HUES64 (cell line): ENCODE measurements around the gene SLK.
A peak's percentile ranks its signal among the peaks of the same experiment; 100 is the strongest.

ENCODE experiments used
- H3K27ac ChIP-seq: 2 replicates; pipeline ENCODE4 v1.7.0; 2013; ENCODE audit warnings: low read depth, low read length, inconsistent platforms
- H3K27me3 ChIP-seq: 2 replicates; pipeline ENCODE4 v1.6.1; 2013; ENCODE audit warnings: mild to moderate bottlenecking, low read length; ENCODE audit not compliant: insufficient read depth
- H3K36me3 ChIP-seq: 2 replicates; pipeline ENCODE4 v1.6.1; 2013; ENCODE audit warnings: mild to moderate bottlenecking, low read length; ENCODE audit not compliant: insufficient read depth
- H3K4me1 ChIP-seq: 2 replicates; pipeline ENCODE4 v1.6.1; 2013; ENCODE audit warnings: mild to moderate bottlenecking, low read length, moderate library complexity; ENCODE audit not compliant: insufficient read depth
- H3K4me3 ChIP-seq: 2 replicates; pipeline ENCODE4 v1.5.1; 2013; ENCODE audit warnings: mild to moderate bottlenecking, low read length, moderate library complexity
- H3K9ac ChIP-seq: 2 replicates; pipeline ENCODE4 v1.6.1; 2013; ENCODE audit warnings: mild to moderate bottlenecking, low read depth, low read length
- H3K9me3 ChIP-seq: 2 replicates; pipeline ENCODE4 v1.6.1; 2013; ENCODE audit warnings: low read depth, low read length; ENCODE audit not compliant: insufficient read depth
- WGBS: fragments of 150-250, 120-280 bp; methylation state at CpG from one replicate; pipeline ENCODE4 v1.1.7; 2013; ENCODE audit warnings: missing lambda C conversion rate; 5-methylcytosine and 5-hydroxymethylcytosine counted together

Gene SLK

DNA sequence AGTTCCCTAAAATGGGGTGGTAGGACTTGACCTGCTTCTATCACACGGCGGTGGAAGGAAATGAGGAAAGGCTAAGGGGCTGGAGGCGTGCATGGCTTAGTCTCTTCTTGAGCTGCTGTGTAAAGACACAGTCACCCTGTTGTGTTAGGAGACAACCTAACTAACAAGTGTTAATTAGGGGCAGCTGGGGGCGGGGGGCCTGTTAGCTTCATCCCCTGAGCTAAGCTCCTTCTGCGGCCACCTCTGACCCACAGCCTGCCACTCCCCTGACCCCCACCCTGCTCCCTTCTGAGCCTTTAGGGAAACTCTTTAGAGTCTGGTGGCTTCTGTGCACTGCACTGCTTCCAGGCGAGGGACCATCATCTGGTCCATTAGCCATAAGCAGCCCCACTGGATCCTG lies 90.8 kb downstream of the SLK start:
- 38% methylated on average over 6 of the region's 6 CpGs for WGBS
- Histone ChIP-seq H3K36me3 (no peaks in the 10 kb centered on the region), H3K27ac (no peak overlapping the region; the same call in 1 of the 2 replicates), H3K27me3 (no peaks in the 10 kb centered on the region), H3K9ac (0 out of 2 replicates have a peak overlapping the region, but pooled peaks have one; percentile 4), H3K9me3 (no peaks in the 10 kb centered on the region), H3K4me1 (peaks cover 25% of the 10 kb centered on the region), H3K4me3 (no peak overlapping the region)

DNA sequence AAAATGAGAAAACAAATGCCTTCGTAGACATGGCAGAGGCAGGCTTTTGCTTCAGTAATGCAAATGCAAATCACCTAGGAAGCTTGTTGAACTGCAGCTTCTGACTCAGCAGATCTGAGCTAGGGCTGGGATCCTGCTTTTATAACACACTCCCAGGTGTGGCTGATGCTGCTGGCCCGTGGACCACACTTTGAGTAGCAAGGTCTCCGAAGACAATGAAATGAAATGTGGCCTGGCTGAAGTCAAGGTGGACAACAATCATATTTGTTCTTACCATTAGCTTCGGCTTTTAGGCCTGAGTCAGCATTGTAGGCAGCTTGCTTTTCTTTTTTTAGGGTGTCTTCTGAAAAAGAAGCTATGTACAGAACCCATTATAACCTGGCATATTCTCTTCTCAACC lies 92.4 kb downstream of the SLK start:
- peak overlapping the region; percentile 50 for H3K27ac ChIP-seq
- H3K4me1 ChIP-seq = peaks cover 25% of the 10 kb centered on the region
- H3K27me3 ChIP-seq = no peaks in the 10 kb centered on the region
- no peaks in the 10 kb centered on the region for H3K9me3 ChIP-seq
- no peaks in the 10 kb centered on the region for H3K36me3 ChIP-seq
- WGBS = 45% methylated on average over 4 of the region's 4 CpGs
- 0 out of 2 replicates have a peak overlapping the region, but pooled peaks have one; percentile 1 for H3K9ac ChIP-seq
- H3K4me3 ChIP-seq = no peak overlapping the region

DNA sequence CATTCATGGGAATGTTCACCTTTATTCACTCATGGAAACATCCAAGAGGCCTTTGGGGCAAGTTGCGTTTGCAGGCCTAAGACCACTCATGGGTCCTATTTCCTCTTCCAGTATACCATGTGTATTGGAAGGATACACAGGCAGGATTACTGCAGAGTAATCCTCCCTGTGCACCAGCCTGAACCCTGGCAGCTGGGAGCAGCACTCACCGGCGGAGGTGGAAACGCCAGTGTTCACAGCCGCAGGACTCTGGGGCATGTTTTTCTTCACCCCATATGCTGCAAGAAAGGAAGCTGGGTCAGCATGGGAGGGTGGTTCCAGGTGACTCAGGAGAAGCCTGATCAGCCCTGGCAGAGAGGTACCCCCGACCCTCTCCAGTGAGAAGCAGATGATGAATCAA lies 94.3 kb downstream of the SLK start:
- peaks cover 32% of the 10 kb centered on the region for H3K4me1 ChIP-seq
- 93% methylated on average over 6 of the region's 6 CpGs for WGBS
- H3K27me3 ChIP-seq = no peaks in the 10 kb centered on the region
- no peak overlapping the region for H3K27ac ChIP-seq
- H3K9me3 ChIP-seq = no peaks in the 10 kb centered on the region
- H3K36me3 ChIP-seq = no peaks in the 10 kb centered on the region
- no peak overlapping the region for H3K4me3 ChIP-seq
- H3K9ac ChIP-seq = no peak overlapping the region

DNA sequence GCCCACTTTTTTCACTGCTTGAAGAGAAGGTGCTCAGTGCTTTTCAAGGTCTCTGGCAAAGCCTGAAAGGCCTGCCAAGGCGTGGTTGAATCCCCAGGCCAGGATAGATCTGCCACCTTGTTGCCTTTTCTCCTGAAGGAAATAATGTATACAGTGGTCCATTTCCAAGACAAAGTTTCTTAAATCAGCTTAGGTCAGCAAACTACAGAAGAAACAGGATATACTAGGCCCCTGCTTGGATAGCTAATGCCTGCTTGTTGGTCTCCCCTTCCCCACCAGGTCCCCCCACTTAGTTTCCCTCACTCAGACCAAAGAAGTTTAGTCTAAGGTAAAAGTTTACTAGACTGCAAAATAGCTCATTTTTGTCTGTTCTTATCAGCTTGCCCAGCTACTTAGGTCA lies 98.8 kb downstream of the SLK start:
- H3K36me3 ChIP-seq = no peaks in the 10 kb centered on the region
- WGBS = 96% methylated on average over 1 of the region's 1 CpG
- no peaks in the 10 kb centered on the region for H3K27me3 ChIP-seq

DNA sequence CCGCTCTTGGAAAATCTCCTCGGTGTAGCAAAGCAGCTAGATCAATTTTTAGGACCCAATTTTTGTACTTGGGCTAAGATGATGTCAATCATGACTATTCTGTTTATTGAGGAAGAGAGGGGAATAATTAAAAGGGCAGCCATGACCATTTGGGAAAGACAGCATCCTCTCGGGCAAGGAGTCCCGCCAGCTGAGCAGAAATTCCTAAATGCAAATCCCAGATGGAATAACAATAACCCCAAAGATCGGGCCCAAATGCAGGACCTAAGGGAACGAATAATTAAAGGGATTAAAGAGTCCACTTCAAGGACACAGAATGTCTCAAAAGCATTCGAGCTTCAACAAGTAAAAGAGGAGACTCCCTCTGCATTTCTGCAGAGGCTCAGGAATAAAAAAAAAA lies 100.0 kb downstream of the SLK start:
- H3K4me3 ChIP-seq = peak overlapping the region; percentile 32
- H3K36me3 ChIP-seq = no peaks in the 10 kb centered on the region
- no peaks in the 10 kb centered on the region for H3K27me3 ChIP-seq
- peaks cover 36% of the 10 kb centered on the region for H3K4me1 ChIP-seq
- peak overlapping the region; percentile 67; the same call in 1 of the 2 replicates for H3K9ac ChIP-seq
- peak overlapping the region; percentile 54; the same call in 1 of the 2 replicates for H3K27ac ChIP-seq
- H3K9me3 ChIP-seq = no peaks in the 10 kb centered on the region
- WGBS = 28% methylated on average over 7 of the region's 7 CpGs

More for the DNA sequence above, 98.8 kb downstream of the SLK start:
- Histone ChIP-seq H3K9me3 (no peaks in the 10 kb centered on the region), H3K4me3 (no peak overlapping the region), H3K27ac (no peak overlapping the region), H3K4me1 (peaks cover 36% of the 10 kb centered on the region), H3K9ac (no peak overlapping the region)

DNA sequence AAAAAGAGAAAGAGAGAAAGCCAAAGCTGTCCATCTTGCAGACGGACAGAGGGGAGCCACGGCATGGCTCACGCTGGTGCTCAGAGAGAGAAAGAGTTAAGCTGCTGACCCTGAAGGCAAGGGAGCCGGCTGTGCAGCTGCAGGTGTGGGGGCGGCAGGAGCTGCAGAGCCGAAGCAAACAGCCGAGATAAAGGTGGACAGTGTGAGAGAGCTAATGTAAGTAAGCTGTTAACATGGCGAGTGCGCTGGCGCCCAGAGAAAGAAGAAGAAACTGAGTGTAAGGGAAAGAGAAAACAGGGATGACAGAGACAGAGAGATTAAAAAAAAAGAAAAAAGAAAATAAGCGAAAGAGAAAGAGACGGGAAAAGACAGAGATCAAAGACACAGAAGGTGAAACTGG lies 100.6 kb downstream of the SLK start:
- 29% methylated on average over 12 of the region's 12 CpGs for WGBS
- Histone ChIP-seq H3K36me3 (no peaks in the 10 kb centered on the region), H3K4me3 (peak overlapping the region; percentile 32), H3K9me3 (no peaks in the 10 kb centered on the region), H3K4me1 (peaks cover 36% of the 10 kb centered on the region), H3K27me3 (no peaks in the 10 kb centered on the region), H3K27ac (peak overlapping the region; percentile 80), H3K9ac (peak overlapping the region; percentile 67)

DNA sequence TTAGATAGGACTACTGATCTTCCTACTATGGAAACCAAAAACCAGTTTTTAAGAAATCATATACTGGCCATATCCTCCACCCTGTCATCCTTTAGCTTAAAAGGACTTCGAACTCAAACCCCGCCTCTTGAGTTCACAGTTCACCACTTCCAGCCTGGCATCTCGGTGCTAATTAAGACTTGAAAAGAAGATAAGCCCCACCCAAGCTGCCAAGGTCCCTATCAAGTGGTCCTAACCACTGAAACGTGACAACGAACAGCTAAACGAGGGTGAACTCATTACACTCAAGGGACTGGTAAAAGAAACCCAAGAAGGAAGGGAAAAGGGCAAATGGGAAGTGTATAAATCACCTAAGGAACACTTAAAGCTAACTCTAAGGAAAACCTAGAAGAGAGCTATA lies 102.7 kb downstream of the SLK start:
- 69% methylated on average over 6 of the region's 6 CpGs for WGBS
- peaks cover 36% of the 10 kb centered on the region for H3K4me1 ChIP-seq
- no peak overlapping the region for H3K9ac ChIP-seq
- no peak overlapping the region for H3K4me3 ChIP-seq
- H3K36me3 ChIP-seq = no peaks in the 10 kb centered on the region
- no peaks in the 10 kb centered on the region for H3K9me3 ChIP-seq
- no peak overlapping the region for H3K27ac ChIP-seq
- H3K27me3 ChIP-seq = no peaks in the 10 kb centered on the region

DNA sequence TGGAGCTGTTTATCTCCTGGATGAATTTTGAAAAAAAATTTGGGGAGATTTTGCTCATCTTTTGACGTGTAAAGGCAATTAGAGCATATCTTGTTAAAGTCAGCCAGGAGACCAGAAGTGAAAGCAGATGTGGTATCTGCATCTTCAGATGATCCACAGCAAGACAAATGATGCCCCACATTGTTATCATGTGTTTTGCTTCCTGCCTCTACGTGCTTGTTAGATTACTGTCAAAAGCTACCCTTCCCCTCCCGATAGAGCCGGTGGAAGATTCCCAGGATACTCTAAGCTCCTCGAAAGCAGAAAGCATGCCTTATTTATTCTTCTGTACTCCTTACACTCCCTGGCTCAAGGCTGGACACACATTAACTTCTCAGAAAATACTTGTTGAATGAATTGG lies 105.8 kb downstream of the SLK start:
- H3K4me1 ChIP-seq = peaks cover 31% of the 10 kb centered on the region
- H3K27ac ChIP-seq = no peak overlapping the region
- H3K4me3 ChIP-seq = no peak overlapping the region
- 91% methylated on average over 5 of the region's 5 CpGs for WGBS
- H3K9ac ChIP-seq = no peak overlapping the region
- H3K9me3 ChIP-seq = no peaks in the 10 kb centered on the region
- no peaks in the 10 kb centered on the region for H3K36me3 ChIP-seq
- H3K27me3 ChIP-seq = no peaks in the 10 kb centered on the region

DNA sequence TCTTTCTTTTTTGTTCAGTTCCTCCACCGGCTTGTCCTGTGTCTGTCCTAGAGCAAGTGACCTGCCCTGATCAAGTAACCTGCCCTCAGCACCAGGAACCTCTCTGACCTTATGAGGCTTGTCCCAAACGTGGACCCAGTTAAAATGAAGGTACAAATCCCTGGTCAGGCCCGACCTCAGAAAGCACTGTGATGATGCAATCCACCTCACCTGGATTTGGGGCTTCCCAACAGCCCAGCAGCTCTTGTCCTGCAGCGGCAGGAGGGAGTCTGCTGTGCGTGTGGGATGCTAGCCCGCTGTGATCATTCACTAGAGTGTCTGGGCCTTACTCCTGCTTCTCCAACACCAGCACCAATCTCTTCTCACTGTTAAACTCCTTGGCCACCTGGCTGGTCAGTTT lies 107.6 kb downstream of the SLK start:
- Histone ChIP-seq H3K27ac (no peak overlapping the region), H3K4me1 (peaks cover 21% of the 10 kb centered on the region), H3K4me3 (no peak overlapping the region), H3K9ac (no peak overlapping the region), H3K27me3 (no peaks in the 10 kb centered on the region), H3K9me3 (no peaks in the 10 kb centered on the region), H3K36me3 (no peaks in the 10 kb centered on the region)
- 92% methylated on average over 6 of the region's 6 CpGs for WGBS

DNA sequence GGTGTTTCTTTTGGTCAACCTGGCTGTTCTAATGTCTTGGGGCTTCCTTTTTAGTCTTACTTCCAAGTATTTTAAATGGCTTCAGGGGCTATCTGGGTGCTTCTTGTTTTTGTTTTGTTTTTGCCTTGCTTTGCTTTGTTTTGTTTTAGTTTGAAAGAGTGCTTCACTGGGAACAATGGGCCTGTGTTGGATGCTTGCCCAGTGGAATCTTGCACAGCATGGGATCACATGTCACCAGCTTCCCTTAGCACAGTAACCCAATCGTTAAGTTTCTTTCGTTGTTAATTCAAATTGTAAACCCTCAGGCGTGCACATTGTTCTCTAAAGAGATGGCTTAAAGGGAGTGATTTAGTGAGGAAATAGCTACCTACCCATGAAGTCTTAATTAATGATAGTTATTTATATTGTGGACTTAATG lies 109.8 kb downstream of the SLK start:
- Histone ChIP-seq H3K4me1 (peaks cover 32% of the 10 kb centered on the region), H3K36me3 (no peaks in the 10 kb centered on the region), H3K27me3 (no peaks in the 10 kb centered on the region), H3K27ac (peak overlapping the region; percentile 88), H3K4me3 (0 out of 2 replicates have a peak overlapping the region, but pooled peaks have one; percentile 3), H3K9ac (peak overlapping the region; percentile 28; the same call in 1 of the 2 replicates), H3K9me3 (no peaks in the 10 kb centered on the region)
- 3% methylated on average over 3 of the region's 3 CpGs for WGBS

DNA sequence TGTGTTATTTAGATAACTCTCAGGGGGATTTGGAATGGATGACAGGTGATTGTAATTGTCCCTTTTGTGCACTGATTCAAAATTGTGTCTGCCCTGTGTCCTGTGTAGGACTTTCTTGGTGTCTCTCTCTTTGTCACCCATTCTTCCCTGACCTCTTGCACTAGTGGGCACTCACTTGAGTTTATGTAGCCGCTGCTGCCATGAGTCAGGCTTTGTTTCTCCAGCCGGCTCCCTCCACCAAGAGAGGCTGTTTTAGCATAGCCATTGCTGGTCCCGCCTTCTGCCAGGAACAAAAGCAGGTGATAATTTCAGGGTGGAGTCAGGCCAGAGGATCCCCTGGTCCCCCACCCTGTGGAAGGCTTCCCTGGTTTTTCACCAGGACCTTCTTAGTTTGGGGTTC lies 110.3 kb downstream of the SLK start:
- WGBS = 6% methylated on average over 3 of the region's 3 CpGs
- no peaks in the 10 kb centered on the region for H3K36me3 ChIP-seq

DNA sequence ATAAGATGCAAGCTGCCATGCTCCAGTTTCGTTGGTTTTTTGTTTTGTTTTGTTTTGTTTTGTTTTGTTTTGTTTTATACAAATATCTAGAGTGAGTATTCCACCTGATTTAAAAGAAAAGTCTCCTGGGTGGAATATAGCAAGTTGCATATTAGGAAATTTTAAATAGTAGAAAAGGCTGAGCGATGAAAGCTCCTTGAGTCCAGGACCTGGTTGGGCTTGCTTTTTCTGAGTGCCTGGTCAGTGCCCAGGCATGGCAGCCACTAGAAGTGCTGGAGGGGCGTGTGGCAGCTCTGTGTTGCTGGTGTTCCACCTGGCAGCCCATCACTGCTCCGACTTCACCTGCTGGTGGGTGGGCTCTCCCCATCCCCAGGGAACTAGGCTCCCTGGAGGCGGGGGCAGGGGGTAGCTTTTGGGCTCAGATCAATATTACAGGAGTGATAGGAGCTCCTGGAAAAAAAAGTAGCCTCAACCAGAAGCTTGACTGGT lies 110.8 kb downstream of the SLK start:
- peaks cover 34% of the 10 kb centered on the region for H3K4me1 ChIP-seq
- H3K27ac ChIP-seq = peak overlapping the region; percentile 86
- no peaks in the 10 kb centered on the region for H3K36me3 ChIP-seq
- no peaks in the 10 kb centered on the region for H3K27me3 ChIP-seq
- no peak overlapping the region for H3K4me3 ChIP-seq
- 73% methylated on average over 4 of the region's 5 CpGs for WGBS
- peak overlapping the region; percentile 28; the same call in 1 of the 2 replicates for H3K9ac ChIP-seq
- H3K9me3 ChIP-seq = no peaks in the 10 kb centered on the region

More for the DNA sequence above, 110.3 kb downstream of the SLK start:
- Histone ChIP-seq H3K27me3 (no peaks in the 10 kb centered on the region), H3K27ac (peak overlapping the region; percentile 86), H3K4me3 (peak overlapping the region; percentile 3; the same call in 1 of the 2 replicates), H3K9me3 (no peaks in the 10 kb centered on the region), H3K9ac (peak overlapping the region; percentile 28; the same call in 1 of the 2 replicates), H3K4me1 (peaks cover 34% of the 10 kb centered on the region)
